ENCODE measurements around the gene IRF6.

- TF ChIP-seq, protein P1, sequence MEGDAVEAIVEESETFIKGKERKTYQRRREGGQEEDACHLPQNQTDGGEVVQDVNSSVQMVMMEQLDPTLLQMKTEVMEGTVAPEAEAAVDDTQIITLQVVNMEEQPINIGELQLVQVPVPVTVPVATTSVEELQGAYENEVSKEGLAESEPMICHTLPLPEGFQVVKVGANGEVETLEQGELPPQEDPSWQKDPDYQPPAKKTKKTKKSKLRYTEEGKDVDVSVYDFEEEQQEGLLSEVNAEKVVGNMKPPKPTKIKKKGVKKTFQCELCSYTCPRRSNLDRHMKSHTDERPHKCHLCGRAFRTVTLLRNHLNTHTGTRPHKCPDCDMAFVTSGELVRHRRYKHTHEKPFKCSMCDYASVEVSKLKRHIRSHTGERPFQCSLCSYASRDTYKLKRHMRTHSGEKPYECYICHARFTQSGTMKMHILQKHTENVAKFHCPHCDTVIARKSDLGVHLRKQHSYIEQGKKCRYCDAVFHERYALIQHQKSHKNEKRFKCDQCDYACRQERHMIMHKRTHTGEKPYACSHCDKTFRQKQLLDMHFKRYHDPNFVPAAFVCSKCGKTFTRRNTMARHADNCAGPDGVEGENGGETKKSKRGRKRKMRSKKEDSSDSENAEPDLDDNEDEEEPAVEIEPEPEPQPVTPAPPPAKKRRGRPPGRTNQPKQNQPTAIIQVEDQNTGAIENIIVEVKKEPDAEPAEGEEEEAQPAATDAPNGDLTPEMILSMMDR (IDR thresholded peaks at IDR 0.05; ENCODE audit: insufficient read depth, low read depth, low read length), result no peak
- no peak for TF ChIP-seq EZH2 (IDR thresholded peaks at IDR 0.05; ENCODE audit: insufficient read depth, low read length)
Observed at GRCh38 chr1:209743145-209743482, 62.8 kb downstream of the IRF6 start.
